Measurements from ENCODE around the gene COX10.

The COX10 gene

DNA sequence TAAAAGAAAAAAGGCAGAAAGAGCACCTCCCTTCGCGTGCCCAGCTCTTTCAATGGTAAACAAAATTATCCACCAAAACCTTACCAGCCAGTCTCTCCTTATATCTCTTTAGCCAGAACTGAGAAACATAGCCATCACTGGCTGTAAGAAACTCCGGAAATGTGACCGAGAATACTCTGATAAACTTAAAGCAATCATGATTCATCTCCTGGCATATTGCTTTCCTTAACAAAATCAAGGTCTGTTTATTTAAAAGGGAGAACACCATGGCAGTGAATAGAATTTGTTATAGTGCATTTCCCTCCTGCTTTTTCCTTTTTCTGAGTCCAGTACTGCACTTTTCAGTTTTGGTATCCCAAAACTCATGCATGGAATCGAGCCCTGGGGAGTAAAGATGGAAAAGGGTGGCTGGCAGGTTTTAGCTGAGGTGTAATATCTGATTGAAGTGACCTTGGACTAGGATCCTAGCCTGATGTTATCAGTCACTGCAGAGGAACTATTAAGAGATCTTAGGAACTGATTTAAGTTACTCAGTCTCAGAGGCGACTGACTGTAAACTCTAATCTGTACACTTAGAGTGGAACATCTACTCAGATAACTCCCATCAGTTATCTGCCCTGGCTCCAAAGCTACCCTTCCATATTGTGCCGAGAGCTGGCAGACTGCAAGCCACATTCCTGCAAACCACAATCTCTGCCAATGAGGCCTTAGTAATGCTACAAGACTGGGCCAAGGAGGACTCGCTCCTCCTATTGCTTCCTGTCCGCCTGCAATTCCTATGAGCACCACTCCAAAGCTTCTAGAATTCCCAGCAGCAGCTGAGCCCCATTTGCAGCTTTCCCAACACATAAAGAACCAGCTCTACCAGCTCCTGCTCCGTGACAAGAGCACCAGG, 7.4 kb upstream of the COX10 start:
- Histone ChIP-seq H3K36me3 (ENCODE audit: low read depth) (peaks cover 10% of the 10 kb centered on the region), H3K27me3 (ENCODE audit: insufficient read depth, poor library complexity, severe bottlenecking) (no peaks in the 10 kb centered on the region), H3K27ac (ENCODE audit: poor library complexity, severe bottlenecking) (no peak overlapping the region), H3K4me3 (ENCODE audit: severe bottlenecking) (no peak overlapping the region), H3K9me3 (ENCODE audit: severe bottlenecking) (no peaks in the 10 kb centered on the region), H3K4me1 (ENCODE audit: insufficient read depth, poor library complexity, severe bottlenecking) (peaks cover 5% of the 10 kb centered on the region)
- TF ChIP-seq, protein P1, sequence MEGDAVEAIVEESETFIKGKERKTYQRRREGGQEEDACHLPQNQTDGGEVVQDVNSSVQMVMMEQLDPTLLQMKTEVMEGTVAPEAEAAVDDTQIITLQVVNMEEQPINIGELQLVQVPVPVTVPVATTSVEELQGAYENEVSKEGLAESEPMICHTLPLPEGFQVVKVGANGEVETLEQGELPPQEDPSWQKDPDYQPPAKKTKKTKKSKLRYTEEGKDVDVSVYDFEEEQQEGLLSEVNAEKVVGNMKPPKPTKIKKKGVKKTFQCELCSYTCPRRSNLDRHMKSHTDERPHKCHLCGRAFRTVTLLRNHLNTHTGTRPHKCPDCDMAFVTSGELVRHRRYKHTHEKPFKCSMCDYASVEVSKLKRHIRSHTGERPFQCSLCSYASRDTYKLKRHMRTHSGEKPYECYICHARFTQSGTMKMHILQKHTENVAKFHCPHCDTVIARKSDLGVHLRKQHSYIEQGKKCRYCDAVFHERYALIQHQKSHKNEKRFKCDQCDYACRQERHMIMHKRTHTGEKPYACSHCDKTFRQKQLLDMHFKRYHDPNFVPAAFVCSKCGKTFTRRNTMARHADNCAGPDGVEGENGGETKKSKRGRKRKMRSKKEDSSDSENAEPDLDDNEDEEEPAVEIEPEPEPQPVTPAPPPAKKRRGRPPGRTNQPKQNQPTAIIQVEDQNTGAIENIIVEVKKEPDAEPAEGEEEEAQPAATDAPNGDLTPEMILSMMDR (IDR thresholded peaks at IDR 0.05; ENCODE audit: poor library complexity, severe bottlenecking) = no peak
- peak; percentile 74 for ATAC-seq (ENCODE audit: low read depth)
- DNase-seq (ENCODE audit: low spot score) = no peak

DNA sequence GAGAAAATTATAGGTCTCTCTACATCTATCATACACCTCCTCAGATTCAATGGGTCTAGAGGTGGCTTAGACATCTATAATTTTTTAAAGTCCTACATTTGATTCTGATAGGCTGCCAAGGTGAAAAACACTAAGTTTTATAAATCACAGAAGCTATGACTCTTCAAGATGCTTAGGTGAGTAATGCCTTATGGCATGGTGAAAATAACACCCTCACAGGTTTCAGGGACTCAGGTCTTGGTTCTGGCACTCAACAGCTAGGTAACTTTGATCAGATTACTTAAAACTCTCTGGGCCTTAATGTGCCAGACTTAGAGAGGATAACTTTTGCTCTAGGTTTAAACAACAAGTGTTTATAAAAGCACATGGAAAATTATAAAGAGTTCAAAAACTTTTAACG, 2.0 kb upstream of the COX10 start:
- ATAC-seq (ENCODE audit: low read depth) (no peak), DNase-seq (ENCODE audit: low spot score) (no peak)
- TF ChIP-seq, protein P1 (IDR thresholded peaks at IDR 0.05; ENCODE audit: poor library complexity, severe bottlenecking) = no peak
- peaks cover 4% of the 10 kb centered on the region for H3K36me3 ChIP-seq (ENCODE audit: low read depth)
- no peaks in the 10 kb centered on the region for H3K27me3 ChIP-seq (ENCODE audit: insufficient read depth, poor library complexity, severe bottlenecking)
- H3K27ac ChIP-seq (ENCODE audit: poor library complexity, severe bottlenecking) = no peak overlapping the region
- H3K4me1 ChIP-seq (ENCODE audit: insufficient read depth, poor library complexity, severe bottlenecking) = peaks cover 13% of the 10 kb centered on the region
- H3K9me3 ChIP-seq (ENCODE audit: severe bottlenecking) = no peaks in the 10 kb centered on the region
- no peak overlapping the region for H3K4me3 ChIP-seq (ENCODE audit: severe bottlenecking)

DNA sequence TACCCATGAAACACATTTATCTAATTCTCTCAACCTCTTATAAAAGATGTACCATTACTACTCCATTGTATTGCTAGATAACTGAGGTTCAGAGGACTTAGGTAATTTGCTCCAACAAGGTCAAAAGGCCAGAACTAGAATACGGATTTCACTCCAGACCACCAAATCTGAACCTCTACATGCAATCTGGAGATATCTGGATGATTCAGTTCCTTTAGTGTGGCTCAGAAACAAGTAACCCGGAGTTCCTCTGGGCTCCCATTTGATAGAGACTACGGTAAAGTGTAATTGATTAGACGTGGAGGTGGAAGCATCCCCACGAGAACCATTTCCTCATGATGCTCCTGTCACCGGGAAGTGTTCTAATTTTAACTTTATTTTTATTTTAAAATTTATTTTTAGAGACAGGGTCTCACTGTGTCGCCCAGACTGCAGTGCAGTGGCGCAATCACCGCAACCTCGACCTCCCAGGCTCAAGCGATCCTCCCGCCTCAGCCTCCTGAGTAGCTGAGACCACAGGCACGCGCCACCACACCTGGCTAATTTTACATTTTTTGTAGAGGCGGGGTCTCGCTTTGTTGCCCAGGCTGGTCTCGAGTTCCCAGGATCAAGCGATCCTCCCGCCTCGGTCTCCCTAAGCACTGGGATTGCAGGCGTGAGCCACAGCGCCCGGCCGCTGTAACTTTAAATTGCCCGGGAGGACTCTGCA, 608 bp upstream of the COX10 start:
- TF ChIP-seq, protein P1 (IDR thresholded peaks at IDR 0.05; ENCODE audit: poor library complexity, severe bottlenecking) = no peak
- Histone ChIP-seq H3K4me1 (ENCODE audit: insufficient read depth, poor library complexity, severe bottlenecking) (peaks cover 8% of the 10 kb centered on the region), H3K4me3 (ENCODE audit: severe bottlenecking) (peak overlapping the region; percentile 88), H3K36me3 (ENCODE audit: low read depth) (peaks cover 4% of the 10 kb centered on the region), H3K27me3 (ENCODE audit: insufficient read depth, poor library complexity, severe bottlenecking) (no peaks in the 10 kb centered on the region), H3K9me3 (ENCODE audit: severe bottlenecking) (no peaks in the 10 kb centered on the region), H3K27ac (ENCODE audit: poor library complexity, severe bottlenecking) (peak overlapping the region; percentile 41)
- DNase-seq (ENCODE audit: low spot score) (no peak), ATAC-seq (ENCODE audit: low read depth) (no peak)

DNA sequence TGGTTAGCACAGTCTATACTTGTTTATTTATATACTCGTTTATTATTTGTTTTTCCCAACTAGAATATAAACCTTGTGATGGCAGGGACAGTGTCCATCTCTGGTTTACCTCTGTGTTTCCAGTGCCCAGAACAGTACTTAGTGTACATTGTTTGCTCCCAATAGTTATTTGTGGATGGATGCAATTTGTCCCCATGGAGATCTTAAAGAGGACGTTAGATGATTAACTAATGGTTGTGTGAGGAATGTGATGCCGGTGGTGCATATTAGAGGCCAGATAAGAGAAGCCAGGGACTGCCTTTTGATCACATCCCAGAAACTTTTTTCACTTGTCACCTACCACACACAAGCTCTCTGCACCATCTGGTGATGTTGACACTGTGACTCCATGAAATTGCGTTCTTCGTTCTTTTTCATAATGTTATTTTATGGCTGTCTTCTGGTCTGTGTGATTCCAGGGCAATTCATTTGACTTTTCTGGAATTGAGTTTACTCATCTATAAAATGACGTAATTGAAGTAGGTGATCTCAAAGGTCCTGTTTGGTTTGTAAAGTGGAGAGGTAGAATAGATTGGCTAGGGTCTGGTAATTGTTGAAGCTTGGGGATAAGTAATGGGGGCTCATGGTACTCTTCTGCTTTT, 1.2 kb downstream of the COX10 start:
- DNase-seq (ENCODE audit: low spot score) (no peak), ATAC-seq (ENCODE audit: low read depth) (no peak)
- peaks cover 18% of the 10 kb centered on the region for H3K36me3 ChIP-seq (ENCODE audit: low read depth)
- no peaks in the 10 kb centered on the region for H3K9me3 ChIP-seq (ENCODE audit: severe bottlenecking)
- TF ChIP-seq, protein P1 (IDR thresholded peaks at IDR 0.05; ENCODE audit: poor library complexity, severe bottlenecking) = no peak
- peaks cover 8% of the 10 kb centered on the region for H3K4me1 ChIP-seq (ENCODE audit: insufficient read depth, poor library complexity, severe bottlenecking)
- peak overlapping the region; percentile 88 for H3K4me3 ChIP-seq (ENCODE audit: severe bottlenecking)
- no peak overlapping the region for H3K27ac ChIP-seq (ENCODE audit: poor library complexity, severe bottlenecking)
- no peaks in the 10 kb centered on the region for H3K27me3 ChIP-seq (ENCODE audit: insufficient read depth, poor library complexity, severe bottlenecking)

Data from RWPE2 (cell line).